ENCODE measurements around the gene PRDM1.
"Not testable (repeated sequence)": the region's sequence is repeated elsewhere in the genome, so short reads cannot be mapped to it uniquely, and the experiment has no call there.

DNA sequence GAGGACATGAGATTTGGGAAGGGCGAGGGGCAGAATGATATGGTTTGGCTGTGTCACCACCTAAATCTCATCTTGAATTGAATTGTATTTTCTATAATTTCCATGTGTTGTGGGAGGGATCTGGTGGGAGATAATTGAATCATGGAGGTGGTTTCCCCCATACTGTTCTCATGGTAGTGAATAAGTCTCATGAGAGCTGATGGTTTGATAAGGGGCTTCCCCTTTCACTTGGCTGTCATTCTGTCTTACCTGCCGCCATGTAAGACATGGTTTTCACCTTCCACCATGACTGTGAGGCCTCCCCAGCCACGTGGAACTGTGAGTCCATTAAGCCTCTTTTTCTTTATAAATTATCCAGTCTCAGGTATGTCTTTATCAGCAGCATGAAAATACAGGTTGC, 66.3 kb downstream of the PRDM1 start:
- TF ChIP-seq, protein P1, sequence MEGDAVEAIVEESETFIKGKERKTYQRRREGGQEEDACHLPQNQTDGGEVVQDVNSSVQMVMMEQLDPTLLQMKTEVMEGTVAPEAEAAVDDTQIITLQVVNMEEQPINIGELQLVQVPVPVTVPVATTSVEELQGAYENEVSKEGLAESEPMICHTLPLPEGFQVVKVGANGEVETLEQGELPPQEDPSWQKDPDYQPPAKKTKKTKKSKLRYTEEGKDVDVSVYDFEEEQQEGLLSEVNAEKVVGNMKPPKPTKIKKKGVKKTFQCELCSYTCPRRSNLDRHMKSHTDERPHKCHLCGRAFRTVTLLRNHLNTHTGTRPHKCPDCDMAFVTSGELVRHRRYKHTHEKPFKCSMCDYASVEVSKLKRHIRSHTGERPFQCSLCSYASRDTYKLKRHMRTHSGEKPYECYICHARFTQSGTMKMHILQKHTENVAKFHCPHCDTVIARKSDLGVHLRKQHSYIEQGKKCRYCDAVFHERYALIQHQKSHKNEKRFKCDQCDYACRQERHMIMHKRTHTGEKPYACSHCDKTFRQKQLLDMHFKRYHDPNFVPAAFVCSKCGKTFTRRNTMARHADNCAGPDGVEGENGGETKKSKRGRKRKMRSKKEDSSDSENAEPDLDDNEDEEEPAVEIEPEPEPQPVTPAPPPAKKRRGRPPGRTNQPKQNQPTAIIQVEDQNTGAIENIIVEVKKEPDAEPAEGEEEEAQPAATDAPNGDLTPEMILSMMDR (IDR thresholded peaks at IDR 0.05) = not testable (repeated sequence)
- TF ChIP-seq POLR2A (IDR thresholded peaks at IDR 0.05) = not testable (repeated sequence)
